Naive thymus-derived CD4-positive, alpha-beta T cell (primary cell): Measurements from ENCODE around the gene DPP6. TPM values are rescaled to one million over a fixed set of nuclear protein-coding genes. Genes with fewer than 3 reads are reported as not detected.
"Not testable (repeated sequence)": the region's sequence is repeated elsewhere in the genome, so short reads cannot be mapped to it uniquely, and the experiment has no call there.

Experiments used
- ATAC-seq: fragments of 150-1000 bp; cut with Tn5 transposase; 2 replicates; pipeline ENCODE4 v1.10.0; 2021; ENCODE audit warnings: mild to moderate bottlenecking, moderate library complexity
- CTCF ChIA-PET: fragments of 350-600 bp; sonication (Branson Sonifier 250); formaldehyde crosslinking; loops from one replicate; lab custom pipeline; 2021; ENCODE audit warnings: antibody characterized with exemption; lab: Charles Lee
- POLR2A ChIA-PET: fragments of 350-600 bp; sonication (Branson Sonifier 250); formaldehyde crosslinking; loops from one replicate; lab custom pipeline; 2021; ENCODE audit warnings: antibody characterized with exemption, inconsistent platforms; lab: Charles Lee
- DNase-seq, 9 donors: peaks; one replicate each; pipeline versions ENCODE4 v3.0.0 to v3.0.0-alpha.2; 2020 to 2022; ENCODE audit warnings: mixed read lengths in 1 of 9
- H3K27ac ChIP-seq: one replicate; pipeline ENCODE4 v1.7.0; 2013; ENCODE audit warnings: mild to moderate bottlenecking, low read depth, low read length, moderate library complexity
- H3K27me3 ChIP-seq, 2 donors: one replicate each; pipeline ENCODE4 v1.7.0; 2013; ENCODE audit warnings: low read length in 2 of 2, mild to moderate bottlenecking in 2 of 2, moderate library complexity in 2 of 2; ENCODE audit not compliant: control insufficient read depth in 2 of 2, insufficient read depth in 2 of 2
- H3K36me3 ChIP-seq, 3 experiments: 1 replicate in 2 of 3; 2 replicates in 1 of 3; pipeline ENCODE4 v1.7.0; 2013; ENCODE audit warnings: low read length in 3 of 3, mild to moderate bottlenecking in 3 of 3, moderate library complexity in 1 of 3; ENCODE audit not compliant: insufficient read depth in 3 of 3, control insufficient read depth in 2 of 3
- H3K4me1 ChIP-seq, 2 donors: one replicate each; pipeline ENCODE4 v1.7.0; 2013; ENCODE audit warnings: low read length in 2 of 2, mild to moderate bottlenecking in 2 of 2, moderate library complexity in 1 of 2; ENCODE audit not compliant: control insufficient read depth in 2 of 2, insufficient read depth in 2 of 2
- H3K4me3 ChIP-seq: 2 replicates; pipeline ENCODE4 v1.7.0; 2013; ENCODE audit warnings: mild to moderate bottlenecking, low read length
- H3K9me3 ChIP-seq, 3 experiments: 1 replicate in 2 of 3; 2 replicates in 1 of 3; pipeline ENCODE4 v1.7.0; 2013; ENCODE audit warnings: low read length in 3 of 3; ENCODE audit not compliant: control insufficient read depth in 2 of 3
- H3K27ac Mint-ChIP-seq, 9 donors: one replicate each; pipeline ENCODE4 v1.8.0; 2020 to 2022; ENCODE audit warnings: mixed read lengths in 9 of 9, mild to moderate bottlenecking in 8 of 9, moderate library complexity in 5 of 9, inconsistent platforms in 2 of 9
- H3K27me3 Mint-ChIP-seq, 5 donors: one replicate each; pipeline ENCODE4 v1.8.0; 2021 to 2022; ENCODE audit warnings: mixed read lengths in 5 of 5, mild to moderate bottlenecking in 1 of 5
- H3K36me3 Mint-ChIP-seq, 5 donors: one replicate each; pipeline ENCODE4 v1.8.0; 2020 to 2022; ENCODE audit warnings: mixed read lengths in 5 of 5, mild to moderate bottlenecking in 3 of 5, inconsistent platforms in 1 of 5
- H3K4me1 Mint-ChIP-seq, 7 donors: one replicate each; pipeline ENCODE4 v1.8.0; 2020 to 2022; ENCODE audit warnings: mixed read lengths in 7 of 7, mild to moderate bottlenecking in 3 of 7, inconsistent platforms in 1 of 7
- H3K4me3 Mint-ChIP-seq, 10 donors: one replicate each; pipeline ENCODE4 v1.8.0; 2020 to 2022; ENCODE audit warnings: mild to moderate bottlenecking in 10 of 10, mixed read lengths in 10 of 10, moderate library complexity in 6 of 10, inconsistent platforms in 2 of 10
- H3K9me3 Mint-ChIP-seq, 11 donors: one replicate each; pipeline ENCODE4 v1.8.0; 2020 to 2022; ENCODE audit warnings: mixed read lengths in 11 of 11, mild to moderate bottlenecking in 4 of 11, inconsistent platforms in 1 of 11, moderate library complexity in 1 of 11
- intact Hi-C, 2 donors: fragments of 100-400 bp; cut with micrococcal nuclease; formaldehyde crosslinking; loops; one replicate each; pipeline ENCODE4 v1.15.1; 2023
- polyA plus RNA-seq, 2 donors: library from polyadenylated mRNA; unstranded; fragments of 300-500 nt; fragmentation: Illumina TruSeq; gene quantifications; one replicate each; pipeline ENCODE4 v1.2.3, GENCODE V29; 2021
- total RNA-seq, 6 experiments: library from RNA in 5 of 6; stranded (reverse) in 5 of 6; gene quantifications; 1 replicate in 5 of 6; 2 replicates in 1 of 6; pipeline ENCODE4 v1.2.3 and lab custom pipeline; 2021 to 2026

Gene DPP6
- total RNA-seq (not detected), polyA plus RNA-seq (not detected), total RNA-seq (lab: John Stamatoyannopoulos, UW) (not detected)

DNA sequence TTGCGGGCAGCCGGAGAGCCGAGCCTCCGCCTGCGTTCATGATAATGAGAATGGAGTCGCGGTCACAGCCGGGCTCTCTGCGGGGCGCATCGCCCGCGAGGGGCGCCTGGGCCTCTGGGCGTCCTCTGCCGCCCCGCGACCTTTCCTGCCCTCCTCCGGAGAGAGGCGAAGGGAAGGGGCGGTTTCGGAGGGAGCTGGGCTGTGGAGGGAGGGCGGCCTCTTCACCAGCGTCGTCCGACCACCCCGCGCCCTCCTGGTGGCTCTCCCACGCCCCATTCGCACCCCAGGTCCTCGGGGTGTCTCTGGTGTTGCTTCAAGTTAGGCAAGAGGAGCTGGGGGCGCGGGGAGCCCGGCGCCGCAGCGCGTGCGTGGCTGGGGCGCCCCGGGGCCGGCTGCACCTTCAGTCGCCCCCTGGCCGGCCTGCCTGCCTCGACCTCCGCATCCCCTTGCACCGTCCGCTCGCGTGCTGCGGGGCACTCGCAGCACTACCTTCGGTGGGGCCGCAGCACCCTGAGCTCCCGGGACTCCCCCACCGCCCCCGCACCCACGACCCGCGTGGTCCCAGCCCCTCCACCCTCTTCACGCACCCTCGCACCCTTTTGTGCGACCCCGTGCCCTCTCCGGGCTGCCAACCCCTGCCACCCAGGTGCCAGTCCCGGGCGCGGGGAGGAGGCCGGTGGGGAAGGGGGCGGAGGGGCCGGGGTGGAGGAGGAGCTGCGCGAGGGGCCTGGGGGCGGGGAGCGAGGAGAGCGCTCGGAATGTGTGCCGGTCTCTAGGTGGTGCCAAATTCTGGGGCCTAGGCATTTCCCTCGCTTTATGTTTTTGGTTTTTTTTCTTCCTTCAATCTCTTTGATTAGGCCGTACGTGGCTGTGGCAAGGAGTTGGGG lies at the start of gene DPP6:
Gene DPP6 (plus strand): TSS at position 756 of the 887 bp plus-strand sequence.
- DNase-seq, H3K4me1 Mint-ChIP-seq, H3K36me3 Mint-ChIP-seq, H3K27ac ChIP-seq, intact Hi-C loops, POLR2A ChIA-PET, H3K27ac Mint-ChIP-seq, ATAC-seq, H3K27me3 ChIP-seq, H3K4me3 ChIP-seq, H3K4me1 ChIP-seq, H3K4me3 Mint-ChIP-seq, H3K9me3 Mint-ChIP-seq, CTCF ChIA-PET, H3K36me3 ChIP-seq, H3K9me3 ChIP-seq: not testable (repeated sequence)
- H3K27me3 Mint-ChIP-seq = peaks cover 5 to 12% (median 8%) of the 10 kb centered on the region in 5 donors

GRCh38 chr7:154009423-154009911 lies 42.7 kb upstream of the DPP6 start:
- intact Hi-C loops, POLR2A ChIA-PET, H3K4me3 Mint-ChIP-seq: not testable (repeated sequence)

GRCh38 chr7:154010726-154011568 lies 41.3 kb upstream of the DPP6 start:
- peaks cover 0 to 11% (median 5%) of the 10 kb centered on the region in 11 donors for H3K9me3 Mint-ChIP-seq
- H3K27ac Mint-ChIP-seq, H3K4me1 ChIP-seq, H3K9me3 ChIP-seq, H3K27me3 ChIP-seq, ATAC-seq, H3K4me3 Mint-ChIP-seq, H3K27ac ChIP-seq, H3K36me3 ChIP-seq, CTCF ChIA-PET, H3K27me3 Mint-ChIP-seq, intact Hi-C loops, H3K4me3 ChIP-seq, H3K4me1 Mint-ChIP-seq, POLR2A ChIA-PET, DNase-seq, H3K36me3 Mint-ChIP-seq: not testable (repeated sequence)

More at GRCh38 chr7:154009423-154009911, 42.7 kb upstream of the DPP6 start:
- H3K27me3 Mint-ChIP-seq, H3K27ac Mint-ChIP-seq, H3K9me3 Mint-ChIP-seq, ATAC-seq, H3K9me3 ChIP-seq, H3K27me3 ChIP-seq, CTCF ChIA-PET, H3K36me3 ChIP-seq, H3K4me1 Mint-ChIP-seq, DNase-seq, H3K4me1 ChIP-seq, H3K4me3 ChIP-seq, H3K36me3 Mint-ChIP-seq, H3K27ac ChIP-seq: not testable (repeated sequence)

DNA sequence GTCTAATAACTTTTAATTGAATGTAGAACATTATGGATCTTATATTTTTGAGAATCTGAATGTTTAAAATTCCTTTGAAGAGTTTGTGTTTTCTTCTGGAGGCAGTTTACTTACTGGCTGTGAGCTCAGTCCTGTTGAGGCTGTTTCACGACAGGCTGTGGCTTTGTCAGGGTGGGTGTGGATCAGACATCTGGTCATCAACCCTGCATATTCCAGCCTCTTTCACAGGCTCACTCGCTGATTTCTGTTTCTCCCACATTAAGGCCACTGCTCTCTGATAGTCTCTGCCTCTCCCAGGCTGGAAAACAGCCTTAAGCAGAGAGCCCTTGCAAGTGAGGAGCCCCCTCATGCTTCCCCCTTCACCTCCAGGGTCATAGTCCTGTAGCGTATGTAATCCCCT lies 39.4 kb upstream of the DPP6 start:
- intact Hi-C loops, H3K36me3 ChIP-seq, POLR2A ChIA-PET, H3K36me3 Mint-ChIP-seq, H3K4me3 ChIP-seq, H3K27me3 ChIP-seq, H3K27ac ChIP-seq, CTCF ChIA-PET, DNase-seq, H3K4me1 Mint-ChIP-seq, H3K27ac Mint-ChIP-seq, H3K4me1 ChIP-seq, H3K4me3 Mint-ChIP-seq, H3K9me3 ChIP-seq, ATAC-seq: not testable (repeated sequence)
- Mint-ChIP-seq H3K9me3 (peaks cover 0 to 13% (median 8%) of the 10 kb centered on the region in 11 donors), H3K27me3 (peaks cover 0 to 11% (median 0%) of the 10 kb centered on the region in 5 donors)

GRCh38 chr7:154015636-154016035 lies 36.6 kb upstream of the DPP6 start:
- H3K4me3 ChIP-seq, H3K27me3 ChIP-seq, H3K36me3 ChIP-seq, intact Hi-C loops, H3K4me3 Mint-ChIP-seq, H3K4me1 ChIP-seq, POLR2A ChIA-PET, CTCF ChIA-PET, H3K27ac ChIP-seq, ATAC-seq, DNase-seq, H3K9me3 ChIP-seq, H3K4me1 Mint-ChIP-seq, H3K36me3 Mint-ChIP-seq: not testable (repeated sequence)
- peaks cover 0 to 11% (median 0%) of the 10 kb centered on the region in 5 donors for H3K27me3 Mint-ChIP-seq
- H3K9me3 Mint-ChIP-seq = peaks cover 0 to 14% (median 8%) of the 10 kb centered on the region in 11 donors
- H3K27ac Mint-ChIP-seq = peak overlapping the region in 1 of 9 donors; percentile 19

DNA sequence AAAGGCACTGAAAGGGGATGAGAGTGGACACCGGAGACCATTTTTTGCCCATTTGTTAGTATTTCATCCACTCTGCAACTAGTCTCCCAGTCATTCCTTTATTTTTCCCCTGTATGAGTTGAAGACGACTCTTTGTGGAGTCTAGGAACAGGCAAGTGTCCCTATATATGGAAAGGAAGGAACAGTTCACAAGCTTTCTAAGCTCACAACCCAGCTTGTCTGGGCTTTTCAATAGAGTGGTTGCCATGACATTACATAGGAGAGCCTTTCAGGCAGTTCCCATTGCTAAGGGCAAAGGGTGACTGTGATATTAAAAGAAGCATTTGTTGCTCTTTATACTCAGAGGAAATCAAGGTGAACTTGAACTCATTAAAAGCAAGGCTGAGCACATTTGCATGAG lies 33.8 kb upstream of the DPP6 start:
- DNase-seq, H3K4me1 ChIP-seq, H3K4me3 Mint-ChIP-seq, CTCF ChIA-PET, POLR2A ChIA-PET, H3K36me3 ChIP-seq, H3K9me3 ChIP-seq, H3K4me3 ChIP-seq, ATAC-seq, H3K36me3 Mint-ChIP-seq, intact Hi-C loops, H3K4me1 Mint-ChIP-seq, H3K27ac Mint-ChIP-seq, H3K27me3 ChIP-seq, H3K27ac ChIP-seq: not testable (repeated sequence)
- Mint-ChIP-seq H3K9me3 (peaks cover 0 to 15% (median 6%) of the 10 kb centered on the region in 11 donors), H3K27me3 (peaks cover 0 to 11% (median 0%) of the 10 kb centered on the region in 5 donors)
